NT2/D1 (cell line): ENCODE measurements around the gene ABO.
"Not testable (repeated sequence)": the region's sequence is repeated elsewhere in the genome, so short reads cannot be mapped to it uniquely, and the experiment has no call there.

Source experiments
- DNase-seq: peaks from one replicate; pipeline ENCODE4 v3.0.0-alpha.2; 2011; ENCODE audit warnings: low read depth, low spot score
- H3K27me3 ChIP-seq: 2 replicates; pipeline ENCODE4 v1.6.0; 2011; ENCODE audit warnings: mild to moderate bottlenecking; ENCODE audit not compliant: insufficient read length, insufficient read depth
- H3K36me3 ChIP-seq: 2 replicates; pipeline ENCODE4 v1.6.1; 2011; ENCODE audit warnings: mild to moderate bottlenecking, low read length, mixed read lengths; ENCODE audit not compliant: insufficient read depth, insufficient read length
- H3K4me1 ChIP-seq: 2 replicates; pipeline ENCODE4 v1.5.1; 2011; ENCODE audit not compliant: insufficient read depth, insufficient read length
- H3K4me3 ChIP-seq: 2 replicates; pipeline ENCODE4 v1.5.1; 2011; ENCODE audit warnings: low read depth; ENCODE audit not compliant: insufficient read length
- H3K9ac ChIP-seq: 2 replicates; pipeline ENCODE4 v1.6.0; 2011; ENCODE audit warnings: low read depth; ENCODE audit not compliant: insufficient read length
- H3K9me3 ChIP-seq: 2 replicates; pipeline ENCODE4 v1.5.1; 2011; ENCODE audit warnings: mild to moderate bottlenecking, low read length; ENCODE audit not compliant: insufficient read depth
- SUZ12 ChIP-seq: IDR thresholded peaks from 2 replicates; pipeline ENCODE4 v1.6.1; 2011; ENCODE audit not compliant: insufficient read length, insufficient read depth; ENCODE audit errors: extremely low read depth
- YY1 ChIP-seq: IDR thresholded peaks from 2 replicates; pipeline ENCODE4 v1.6.1; 2011; ENCODE audit not compliant: insufficient read length, insufficient read depth
- ZNF274 ChIP-seq: IDR thresholded peaks from 2 replicates; pipeline ENCODE4 v1.6.1; 2011; ENCODE audit warnings: mild to moderate bottlenecking, low read depth, low read length

The ABO gene

DNA sequence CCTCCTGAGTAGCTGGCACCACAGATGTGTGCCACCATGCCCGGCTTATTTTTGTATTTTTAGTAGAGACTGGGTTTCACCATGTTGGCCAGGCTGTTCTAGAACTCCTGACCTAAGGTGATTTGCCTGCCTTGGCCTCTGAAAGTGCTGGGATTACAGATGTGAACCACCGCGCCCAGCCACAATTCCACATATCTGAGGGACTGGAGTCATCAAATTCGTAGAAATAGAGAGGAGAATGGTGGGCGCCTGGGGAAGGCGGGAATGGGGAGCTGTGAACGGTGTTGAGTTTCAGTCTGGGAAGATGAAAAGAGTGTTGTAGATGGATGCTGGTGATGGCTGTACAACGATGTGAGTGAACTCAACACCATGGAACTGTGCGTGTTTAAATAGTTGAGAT, 1.9 kb upstream of the ABO start:
- DNase-seq = no peak
- no peak overlapping the region for H3K9ac ChIP-seq
- no peaks in the 10 kb centered on the region for H3K36me3 ChIP-seq
- H3K4me1 ChIP-seq = no peaks in the 10 kb centered on the region
- no peak for TF ChIP-seq SUZ12
- no peak for TF ChIP-seq ZNF274
- TF ChIP-seq YY1 = no peak
- H3K9me3 ChIP-seq = peaks cover 19% of the 10 kb centered on the region; the same call in 1 of the 2 replicates
- H3K4me3 ChIP-seq = no peak overlapping the region
- H3K27me3 ChIP-seq = peaks cover 58% of the 10 kb centered on the region

DNA sequence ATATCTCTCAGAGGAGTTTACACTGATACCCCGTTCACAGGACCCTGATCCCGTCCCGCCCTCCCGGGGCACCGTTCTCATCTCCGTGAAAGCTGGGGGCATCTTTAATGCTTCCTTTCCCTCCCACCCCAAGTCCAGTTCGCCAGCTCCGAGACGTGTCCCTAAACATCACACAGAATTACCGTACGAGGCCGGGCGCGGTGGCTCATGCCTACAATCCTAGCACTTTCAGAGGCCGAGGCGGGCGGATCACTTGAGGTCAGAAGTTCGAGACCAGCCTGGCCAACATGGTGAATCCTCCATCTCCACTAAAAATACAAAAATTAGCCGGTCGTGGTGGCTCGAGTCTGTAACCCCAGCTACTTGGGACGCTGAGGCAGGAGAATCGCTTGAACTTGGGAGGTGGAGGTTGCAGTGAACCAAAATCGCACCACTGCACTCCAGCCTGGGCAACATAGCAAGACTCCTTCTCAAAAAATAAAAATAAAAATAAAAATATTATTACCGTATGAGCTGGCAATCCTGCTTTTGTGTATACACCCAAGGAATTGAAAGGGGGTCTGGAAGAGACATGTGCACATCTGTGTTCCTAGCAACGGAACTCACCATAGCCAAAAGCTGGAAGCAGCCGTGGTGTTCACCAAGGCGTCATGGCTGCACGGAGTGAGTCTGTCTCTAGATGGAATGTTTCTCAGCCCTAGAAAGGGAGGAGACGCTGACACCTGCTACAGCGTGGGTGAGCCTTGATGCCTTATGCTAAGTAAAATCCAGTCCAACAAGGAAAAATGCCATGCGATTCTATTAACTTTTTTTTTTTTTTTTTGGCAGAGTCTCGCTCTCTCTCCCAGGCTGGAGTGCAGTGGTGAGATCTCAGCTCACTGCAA, 1.2 kb upstream of the ABO start:
- Histone ChIP-seq H3K9ac (peak overlapping the region; percentile 81), H3K36me3 (no peaks in the 10 kb centered on the region), H3K27me3 (peaks cover 58% of the 10 kb centered on the region), H3K4me1 (no peaks in the 10 kb centered on the region), H3K9me3 (peaks cover 19% of the 10 kb centered on the region; the same call in 1 of the 2 replicates), H3K4me3 (peak overlapping the region; percentile 53)
- TF ChIP-seq YY1 (no peak), ZNF274 (no peak), SUZ12 (no peak)
- no peak for DNase-seq

DNA sequence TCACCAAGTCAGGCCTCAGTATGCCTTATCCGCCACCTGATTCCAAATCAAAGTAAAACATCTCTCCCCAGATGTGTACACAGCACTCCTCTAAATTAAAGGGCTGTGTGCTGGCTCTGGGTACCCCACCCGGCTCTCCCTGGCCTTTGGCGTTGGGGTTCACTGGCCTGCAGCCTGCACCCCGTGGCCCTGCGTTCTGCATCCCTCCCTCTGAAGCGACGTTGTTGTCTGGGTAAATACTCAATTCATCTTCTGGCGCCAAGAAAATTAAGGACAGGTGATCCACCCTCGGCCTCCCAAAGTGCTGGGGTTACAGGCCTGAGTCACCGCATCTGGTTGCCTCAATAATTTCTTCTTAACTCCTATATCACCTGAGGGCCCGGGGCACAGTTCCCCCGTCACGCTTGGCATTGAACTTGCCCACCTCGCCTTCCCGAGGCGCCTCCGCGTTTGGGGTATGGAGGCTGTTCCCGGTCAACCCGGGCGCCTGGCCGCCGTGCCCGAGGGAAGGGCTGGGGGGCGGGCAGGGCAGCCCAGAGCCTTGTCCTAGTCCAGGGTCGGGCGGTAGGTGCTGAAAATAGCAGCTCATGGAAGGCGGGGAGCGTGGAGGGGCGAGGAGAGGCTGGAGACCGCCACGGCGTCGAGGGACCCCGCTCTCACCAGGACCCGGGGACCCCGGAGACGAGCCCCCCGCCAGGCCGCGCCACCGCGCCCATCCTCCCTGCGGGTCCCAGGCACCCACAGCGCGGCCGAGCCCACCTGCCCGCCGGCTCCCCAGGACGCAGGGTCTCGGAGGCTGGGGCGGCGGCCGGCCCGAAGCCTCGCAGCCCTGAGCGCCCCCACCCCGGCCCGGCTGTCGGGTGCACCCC, 531 bp downstream of the ABO start:
- TF ChIP-seq SUZ12 (no peak), ZNF274 (no peak)
- H3K9me3 ChIP-seq = peaks cover 15% of the 10 kb centered on the region; the same call in 1 of the 2 replicates
- peak overlapping the region; percentile 53 for H3K4me3 ChIP-seq
- peak overlapping the region; percentile 81 for H3K9ac ChIP-seq
- H3K27me3 ChIP-seq = peaks cover 58% of the 10 kb centered on the region
- DNase-seq = no peak
- H3K4me1 ChIP-seq = no peaks in the 10 kb centered on the region
- no peaks in the 10 kb centered on the region for H3K36me3 ChIP-seq

DNA sequence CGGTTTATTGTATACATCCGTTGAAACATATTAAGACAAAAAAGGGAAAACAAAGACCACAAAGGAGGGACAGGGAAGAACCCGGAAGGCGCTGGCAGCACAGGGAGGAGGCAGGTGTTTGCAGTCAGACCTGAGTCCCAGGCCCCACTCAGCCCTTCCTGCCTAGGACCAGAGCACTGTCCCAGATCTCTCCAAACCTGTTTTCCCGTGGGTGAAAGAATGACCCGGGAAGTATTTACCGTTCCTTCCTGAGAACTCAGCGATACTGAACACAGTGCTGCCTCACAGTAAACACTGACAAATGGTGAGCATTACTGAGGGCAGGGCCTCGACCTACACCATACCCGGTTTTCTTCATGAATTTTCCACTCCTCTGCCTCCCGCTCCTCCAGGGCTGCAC, 1.2 kb downstream of the ABO start:
- Histone ChIP-seq H3K4me1 (no peaks in the 10 kb centered on the region), H3K9me3 (peaks cover 15% of the 10 kb centered on the region; the same call in 1 of the 2 replicates), H3K4me3 (no peak overlapping the region), H3K9ac (no peak overlapping the region), H3K36me3 (no peaks in the 10 kb centered on the region), H3K27me3 (peaks cover 58% of the 10 kb centered on the region)
- no peak for DNase-seq
- TF ChIP-seq SUZ12 (no peak), YY1 (no peak), ZNF274 (no peak)

DNA sequence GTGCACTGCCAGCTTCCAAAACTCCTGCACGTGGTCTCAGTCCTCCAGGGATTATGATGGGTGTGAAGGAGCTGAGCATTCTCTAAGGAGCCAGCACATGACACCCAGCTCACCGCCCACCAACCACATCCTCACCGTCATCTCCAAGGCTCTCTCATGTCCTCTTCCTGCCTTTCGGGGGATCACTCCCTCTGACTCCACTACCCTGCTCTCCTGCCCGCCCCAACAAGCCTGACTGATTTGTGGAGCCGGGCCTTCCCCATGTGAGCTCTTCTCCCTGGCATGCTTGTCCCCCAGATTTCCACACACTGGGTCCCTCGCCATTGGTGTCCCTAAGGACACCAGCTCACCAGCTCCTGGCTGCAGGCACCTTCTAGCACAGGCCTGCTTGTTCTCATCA, 1.9 kb downstream of the ABO start:
- Histone ChIP-seq H3K27me3 (peaks cover 54% of the 10 kb centered on the region), H3K9me3 (peaks cover 8% of the 10 kb centered on the region; the same call in 1 of the 2 replicates), H3K4me3 (no peak overlapping the region), H3K4me1 (no peaks in the 10 kb centered on the region), H3K9ac (no peak overlapping the region), H3K36me3 (no peaks in the 10 kb centered on the region)
- TF ChIP-seq YY1 = no peak
- TF ChIP-seq SUZ12 = no peak
- no peak for TF ChIP-seq ZNF274
- DNase-seq = no peak

DNA sequence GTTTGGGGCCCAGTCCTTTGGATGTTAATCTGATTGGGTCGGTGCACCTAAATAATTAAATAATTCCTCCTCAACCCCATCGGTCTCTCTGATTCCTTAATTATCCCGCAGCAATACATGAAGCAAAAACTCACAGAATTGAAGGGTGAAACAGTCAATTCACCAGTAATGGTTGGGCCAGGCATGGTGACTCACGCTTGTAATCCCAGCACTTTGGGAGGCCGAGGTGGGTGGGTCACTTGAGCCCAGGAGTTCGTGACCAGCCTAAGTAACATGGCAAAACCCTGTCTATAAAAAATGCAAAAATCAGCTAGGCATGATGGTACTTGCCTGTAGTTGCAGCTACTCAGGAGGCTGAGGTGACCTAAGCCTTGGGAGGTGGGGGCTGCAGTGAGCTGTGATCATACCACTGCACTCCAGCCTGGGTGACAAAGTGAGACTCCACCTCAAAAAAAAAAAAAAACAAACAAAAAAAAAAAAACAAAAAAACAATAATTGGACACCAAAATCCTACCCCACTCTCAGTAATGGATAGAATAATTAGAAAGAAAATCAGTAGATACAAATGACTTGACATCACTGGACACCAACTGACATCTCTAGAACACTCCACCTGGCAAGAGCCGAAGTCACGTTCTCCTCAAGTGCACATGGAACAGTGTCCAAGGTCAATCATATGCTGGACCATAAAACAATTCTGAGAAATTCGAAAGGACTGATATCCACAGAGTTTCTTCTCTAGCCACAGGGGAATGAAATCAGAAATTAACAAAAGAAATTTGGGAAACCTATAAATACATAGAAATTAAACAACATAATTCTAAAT, 5.3 kb downstream of the ABO start:
- Histone ChIP-seq H3K27me3 (peaks cover 21% of the 10 kb centered on the region), H3K9me3 (no peaks in the 10 kb centered on the region), H3K4me1 (no peaks in the 10 kb centered on the region), H3K9ac (no peak overlapping the region), H3K4me3 (no peak overlapping the region), H3K36me3 (no peaks in the 10 kb centered on the region)
- no peak for DNase-seq
- TF ChIP-seq SUZ12 (no peak), ZNF274 (no peak), YY1 (no peak)

DNA sequence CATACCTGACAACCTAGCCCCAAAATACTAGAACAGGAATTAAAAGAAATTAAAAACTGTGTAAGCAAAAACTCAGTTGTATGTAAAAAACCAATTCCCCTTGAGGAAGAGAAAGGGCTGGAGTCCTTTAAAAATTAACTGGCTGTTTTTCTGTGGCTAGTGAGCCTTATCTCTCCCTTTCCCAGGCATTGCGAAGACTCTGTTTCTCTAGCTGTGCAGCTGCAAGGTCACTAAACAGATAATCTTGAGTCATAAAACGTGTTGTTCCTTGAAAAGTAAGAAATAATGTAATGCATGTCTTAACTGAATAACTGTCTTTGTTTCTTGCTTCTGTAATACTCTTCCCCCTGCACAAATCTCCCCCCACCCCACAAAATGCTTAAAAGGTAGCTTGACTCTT, 5.9 kb downstream of the ABO start:
- DNase-seq, H3K9ac ChIP-seq, H3K4me3 ChIP-seq, H3K9me3 ChIP-seq, H3K4me1 ChIP-seq, H3K36me3 ChIP-seq: not testable (repeated sequence)
- peaks cover 15% of the 10 kb centered on the region for H3K27me3 ChIP-seq
